Activated T-cell treated with anti-CD3 and anti-CD28 coated beads, Interleukin-2, amount 50 U/mL, for 48 hours (primary cell): Measurements from ENCODE around the gene TMTC1.
"Not testable (repeated sequence)": the region's sequence is repeated elsewhere in the genome, so short reads cannot be mapped to it uniquely, and the experiment has no call there.

ENCODE experiments used
- DNase-seq, 2 experiments: peaks; one replicate each; pipeline ENCODE4 v3.0.0-alpha.2; 2020

The TMTC1 gene

GRCh38 chr12:29656762-29657538 is 126.8 kb downstream of the TMTC1 start:
- no peak for DNase-seq

GRCh38 chr12:29655861-29656260 is 127.9 kb downstream of the TMTC1 start:
- DNase-seq: no peak

GRCh38 chr12:29653286-29653685 is 130.5 kb downstream of the TMTC1 start:
- no peak for DNase-seq

GRCh38 chr12:29650371-29650770 is 133.4 kb downstream of the TMTC1 start:
- no peak for DNase-seq

GRCh38 chr12:29649722-29650121 is 134.0 kb downstream of the TMTC1 start:
- no peak for DNase-seq

GRCh38 chr12:29644536-29645162 is 139.1 kb downstream of the TMTC1 start:
- no peak for DNase-seq

- DNase-seq: no peak
Measured at GRCh38 chr12:29640589-29641345, 143.0 kb downstream of the TMTC1 start.

GRCh38 chr12:29639893-29640495 is 143.7 kb downstream of the TMTC1 start:
- DNase-seq: no peak

GRCh38 chr12:29638528-29638927 is 145.2 kb downstream of the TMTC1 start:
- DNase-seq: no peak

- DNase-seq: no peak
Measured at GRCh38 chr12:29634057-29634456, 149.7 kb downstream of the TMTC1 start.

GRCh38 chr12:29630164-29630563 is 153.6 kb downstream of the TMTC1 start:
- DNase-seq: not testable (repeated sequence)

GRCh38 chr12:29627221-29627620 is 156.5 kb downstream of the TMTC1 start:
- no peak for DNase-seq

GRCh38 chr12:29625359-29625953 is 158.3 kb downstream of the TMTC1 start:
- no peak for DNase-seq

- DNase-seq: no peak
Measured at GRCh38 chr12:29622251-29622650, 161.5 kb downstream of the TMTC1 start.

GRCh38 chr12:29620030-29620429 is 163.7 kb downstream of the TMTC1 start:
- DNase-seq: no peak

GRCh38 chr12:29617407-29617803 is 166.3 kb downstream of the TMTC1 start:
- DNase-seq: no peak

GRCh38 chr12:29616664-29617406 is 166.9 kb downstream of the TMTC1 start:
- no peak for DNase-seq

GRCh38 chr12:29614694-29615325 is 168.9 kb downstream of the TMTC1 start:
- no peak for DNase-seq

- DNase-seq: no peak
Measured at GRCh38 chr12:29612912-29613311, 170.8 kb downstream of the TMTC1 start.

GRCh38 chr12:29611906-29612305 is 171.8 kb downstream of the TMTC1 start:
- no peak for DNase-seq

- DNase-seq: no peak
Measured at GRCh38 chr12:29610473-29611170, 173.1 kb downstream of the TMTC1 start.
